Fibroblast of lung (primary cell): Measurements from ENCODE around the gene TRAM1L1.

Experiments
- EZH2 ChIP-seq: IDR thresholded peaks from 2 replicates; pipeline ENCODE4 v1.5.1; 2012; ENCODE audit warnings: low read length, control low read depth, mild to moderate bottlenecking; ENCODE audit errors: missing control alignments
- TF ChIP-seq, protein P1 (sequence below), 2 donors: IDR thresholded peaks in 1 of 2; conservative IDR thresholded peaks in 1 of 2; 1 replicate in 1 of 2; 2 replicates in 1 of 2; pipeline ENCODE4 v1.5.1; 2011 to 2012; ENCODE audit warnings: low read length in 2 of 2, control low read depth in 1 of 2, inconsistent platforms in 1 of 2, low read depth in 1 of 2, mild to moderate bottlenecking in 1 of 2

DNA sequence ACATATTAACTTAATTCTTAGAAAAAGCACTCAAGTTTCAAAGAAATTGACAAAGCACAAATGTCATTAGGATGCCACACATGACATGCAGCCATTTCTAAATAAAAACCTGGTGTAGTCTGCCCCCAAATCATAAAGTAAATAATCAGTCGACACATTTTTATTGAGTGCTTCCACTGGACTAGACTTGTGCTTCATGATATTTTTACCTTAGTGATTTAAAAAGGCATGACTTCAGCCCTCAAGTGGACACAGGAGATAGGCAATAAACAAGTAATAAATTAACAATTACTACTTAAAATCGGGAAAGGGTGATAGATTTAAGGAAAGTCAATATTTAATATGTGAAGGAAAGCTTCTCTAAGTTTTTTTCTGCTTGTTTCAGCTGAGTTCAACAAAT, 7.6 kb downstream of the TRAM1L1 start:
- no peak for TF ChIP-seq EZH2
- TF ChIP-seq, protein P1, sequence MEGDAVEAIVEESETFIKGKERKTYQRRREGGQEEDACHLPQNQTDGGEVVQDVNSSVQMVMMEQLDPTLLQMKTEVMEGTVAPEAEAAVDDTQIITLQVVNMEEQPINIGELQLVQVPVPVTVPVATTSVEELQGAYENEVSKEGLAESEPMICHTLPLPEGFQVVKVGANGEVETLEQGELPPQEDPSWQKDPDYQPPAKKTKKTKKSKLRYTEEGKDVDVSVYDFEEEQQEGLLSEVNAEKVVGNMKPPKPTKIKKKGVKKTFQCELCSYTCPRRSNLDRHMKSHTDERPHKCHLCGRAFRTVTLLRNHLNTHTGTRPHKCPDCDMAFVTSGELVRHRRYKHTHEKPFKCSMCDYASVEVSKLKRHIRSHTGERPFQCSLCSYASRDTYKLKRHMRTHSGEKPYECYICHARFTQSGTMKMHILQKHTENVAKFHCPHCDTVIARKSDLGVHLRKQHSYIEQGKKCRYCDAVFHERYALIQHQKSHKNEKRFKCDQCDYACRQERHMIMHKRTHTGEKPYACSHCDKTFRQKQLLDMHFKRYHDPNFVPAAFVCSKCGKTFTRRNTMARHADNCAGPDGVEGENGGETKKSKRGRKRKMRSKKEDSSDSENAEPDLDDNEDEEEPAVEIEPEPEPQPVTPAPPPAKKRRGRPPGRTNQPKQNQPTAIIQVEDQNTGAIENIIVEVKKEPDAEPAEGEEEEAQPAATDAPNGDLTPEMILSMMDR (conservative IDR thresholded peaks at IDR 0.05 in 1 of 2, IDR thresholded peaks at IDR 0.05 in 1 of 2; ENCODE audit: low read depth in 1 of 2, low read length in 2 of 2): no peak
